Right atrium auricular region (tissue), 2 donors: ENCODE measurements around the gene HORMAD1. TPM values are rescaled to one million over a fixed set of nuclear protein-coding genes. Genes with fewer than 3 reads are reported as not detected.

Experiments used
- DNase-seq: peaks from one replicate; pipeline ENCODE4 v3.0.0-alpha.2; 2019; ENCODE audit warnings: low spot score
- H3K27ac ChIP-seq, 2 donors: fragments of 200-600 bp; sonication (generic); 1 replicate in 1 of 2; 2 replicates in 1 of 2; pipeline ENCODE4 v1.5.1; 2016 to 2019
- H3K27me3 ChIP-seq, 2 donors: fragments of 200-600 bp; sonication (generic); one replicate each; pipeline versions ENCODE4 v1.5.1 to v1.6.0; 2017 to 2019
- H3K36me3 ChIP-seq: fragments of 200-600 bp; sonication (generic); one replicate; pipeline ENCODE4 v1.5.1; 2016
- H3K4me1 ChIP-seq, 2 donors: fragments of 200-600 bp; sonication (generic); one replicate each; pipeline versions ENCODE4 v1.5.1 to v1.6.0; 2017 to 2019
- H3K4me3 ChIP-seq, 2 donors: fragments of 200-600 bp; sonication (generic); 1 replicate in 1 of 2; 2 replicates in 1 of 2; pipeline ENCODE4 v1.5.1; 2017 to 2019; ENCODE audit warnings: mild to moderate bottlenecking in 1 of 2, moderate library complexity in 1 of 2
- H3K9me3 ChIP-seq, 2 donors: fragments of 200-600 bp; sonication (generic); one replicate each; pipeline ENCODE4 v1.5.1; 2019
- total RNA-seq, 2 donors: library from RNA; depleted of rRNA; stranded (reverse); fragments of >200 nt; gene quantifications; one replicate each; pipeline ENCODE4 v1.1.0, GENCODE V29; 2016
- TF ChIP-seq, protein P1 (sequence below), 2 donors: fragments of 200-600 bp; sonication (generic); IDR thresholded peaks; one replicate each; pipeline ENCODE4 v1.5.1; 2019; ENCODE audit warnings: antibody characterized with exemption in 2 of 2

The HORMAD1 gene
- total RNA-seq, 2 donors from 2014 or later: 0.31 TPM; not detected in 1

DNA sequence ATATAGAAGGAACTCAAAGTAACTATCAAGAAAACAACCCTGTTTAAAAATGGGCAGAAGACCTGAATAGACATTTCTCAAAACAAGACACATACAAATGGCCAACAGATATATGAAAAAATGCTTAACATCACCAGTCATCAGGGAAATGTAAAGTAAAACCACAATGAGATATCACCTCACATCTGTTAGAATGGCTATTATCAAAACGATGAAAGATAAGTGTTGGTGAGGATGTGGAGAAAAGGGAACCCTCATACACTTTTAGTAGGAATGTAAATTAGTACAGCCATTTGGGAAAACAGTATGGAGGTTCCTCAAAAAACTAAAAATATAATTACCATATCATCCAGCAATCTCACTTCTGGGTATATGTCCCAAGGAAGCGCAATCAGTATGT lies 41.9 kb upstream of the HORMAD1 start:
- H3K27me3 ChIP-seq: no peaks in the 10 kb centered on the region
- H3K4me1 ChIP-seq: no peaks in the 10 kb centered on the region
- H3K4me3 ChIP-seq: no peak overlapping the region
- no peak for DNase-seq
- TF ChIP-seq, protein P1, sequence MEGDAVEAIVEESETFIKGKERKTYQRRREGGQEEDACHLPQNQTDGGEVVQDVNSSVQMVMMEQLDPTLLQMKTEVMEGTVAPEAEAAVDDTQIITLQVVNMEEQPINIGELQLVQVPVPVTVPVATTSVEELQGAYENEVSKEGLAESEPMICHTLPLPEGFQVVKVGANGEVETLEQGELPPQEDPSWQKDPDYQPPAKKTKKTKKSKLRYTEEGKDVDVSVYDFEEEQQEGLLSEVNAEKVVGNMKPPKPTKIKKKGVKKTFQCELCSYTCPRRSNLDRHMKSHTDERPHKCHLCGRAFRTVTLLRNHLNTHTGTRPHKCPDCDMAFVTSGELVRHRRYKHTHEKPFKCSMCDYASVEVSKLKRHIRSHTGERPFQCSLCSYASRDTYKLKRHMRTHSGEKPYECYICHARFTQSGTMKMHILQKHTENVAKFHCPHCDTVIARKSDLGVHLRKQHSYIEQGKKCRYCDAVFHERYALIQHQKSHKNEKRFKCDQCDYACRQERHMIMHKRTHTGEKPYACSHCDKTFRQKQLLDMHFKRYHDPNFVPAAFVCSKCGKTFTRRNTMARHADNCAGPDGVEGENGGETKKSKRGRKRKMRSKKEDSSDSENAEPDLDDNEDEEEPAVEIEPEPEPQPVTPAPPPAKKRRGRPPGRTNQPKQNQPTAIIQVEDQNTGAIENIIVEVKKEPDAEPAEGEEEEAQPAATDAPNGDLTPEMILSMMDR (IDR thresholded peaks at IDR 0.05): no peak
- no peak overlapping the region for H3K27ac ChIP-seq
- H3K9me3 ChIP-seq: no peaks in the 10 kb centered on the region
- H3K36me3 ChIP-seq: no peaks in the 10 kb centered on the region

DNA sequence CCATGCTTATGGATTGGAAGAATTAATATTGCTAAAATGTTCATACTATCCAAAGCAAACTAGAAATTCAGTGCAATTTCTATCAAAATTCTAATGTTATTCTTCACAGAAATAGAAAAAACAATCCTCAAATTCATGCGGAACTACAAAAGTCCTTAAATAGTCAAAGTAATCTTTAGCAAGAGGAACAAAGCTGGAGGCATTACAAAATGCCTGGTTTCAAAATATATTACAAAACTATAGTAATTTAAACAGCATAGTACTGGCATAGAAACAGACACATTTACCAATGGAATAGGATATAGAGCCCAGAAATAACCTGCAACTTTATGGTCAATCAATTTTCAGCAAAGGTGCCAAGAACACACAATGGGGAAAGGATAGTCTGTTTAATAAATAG lies 41.1 kb upstream of the HORMAD1 start:
- H3K9me3 ChIP-seq: no peaks in the 10 kb centered on the region
- no peak for DNase-seq
- TF ChIP-seq, protein P1 (IDR thresholded peaks at IDR 0.05): no peak
- no peaks in the 10 kb centered on the region for H3K36me3 ChIP-seq
- H3K27me3 ChIP-seq: no peaks in the 10 kb centered on the region
- H3K27ac ChIP-seq: no peak overlapping the region
- H3K4me1 ChIP-seq: no peaks in the 10 kb centered on the region
- H3K4me3 ChIP-seq: no peak overlapping the region

DNA sequence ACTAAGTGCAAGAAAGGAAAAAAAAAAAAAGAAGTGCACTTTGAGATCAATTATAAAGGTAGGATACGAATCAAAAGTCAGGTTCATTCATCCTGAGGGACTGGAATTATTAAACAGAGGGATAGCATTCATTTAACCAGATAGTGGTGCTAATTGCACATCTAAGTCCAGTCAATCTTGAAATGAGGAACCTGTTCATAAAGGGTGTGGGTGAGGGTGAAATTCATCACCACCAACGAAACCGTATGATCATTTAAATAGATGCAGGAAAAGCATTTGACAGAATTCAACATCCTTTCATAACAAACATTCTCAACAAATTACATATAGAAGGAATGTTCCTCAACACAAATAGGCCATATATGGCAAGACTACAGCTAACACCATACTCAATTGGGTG lies 39.3 kb upstream of the HORMAD1 start:
- TF ChIP-seq, protein P1 (IDR thresholded peaks at IDR 0.05): no peak
- no peak for DNase-seq
- H3K9me3 ChIP-seq: no peaks in the 10 kb centered on the region
- H3K27me3 ChIP-seq: no peaks in the 10 kb centered on the region
- no peaks in the 10 kb centered on the region for H3K36me3 ChIP-seq
- H3K4me3 ChIP-seq: no peak overlapping the region
- H3K27ac ChIP-seq: no peak overlapping the region
- H3K4me1 ChIP-seq: no peaks in the 10 kb centered on the region

DNA sequence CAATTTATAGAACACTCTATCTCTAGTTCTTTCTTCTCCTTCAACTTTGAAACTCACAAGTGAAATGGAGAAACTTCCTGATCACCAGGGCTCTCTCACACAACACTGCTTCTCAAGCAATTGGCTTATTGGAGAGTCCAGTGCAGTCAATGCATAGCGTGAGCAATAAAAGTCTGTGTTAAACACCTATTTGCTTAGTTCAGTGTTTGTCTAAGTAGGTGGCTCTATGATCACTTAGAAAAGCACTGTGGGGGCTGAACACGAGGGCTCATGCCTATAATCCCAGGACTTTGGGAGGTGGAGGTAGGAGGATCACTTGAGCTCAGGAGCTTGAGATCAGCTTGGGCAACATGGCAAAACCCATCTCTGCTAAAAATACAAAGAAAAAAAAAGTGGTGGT lies 32.7 kb upstream of the HORMAD1 start:
- no peaks in the 10 kb centered on the region for H3K4me1 ChIP-seq
- TF ChIP-seq, protein P1 (IDR thresholded peaks at IDR 0.05): no peak
- H3K27me3 ChIP-seq: no peaks in the 10 kb centered on the region
- no peak for DNase-seq
- H3K36me3 ChIP-seq: peaks cover 3% of the 10 kb centered on the region
- H3K27ac ChIP-seq: no peak overlapping the region
- H3K9me3 ChIP-seq: no peaks in the 10 kb centered on the region
- H3K4me3 ChIP-seq: no peak overlapping the region

DNA sequence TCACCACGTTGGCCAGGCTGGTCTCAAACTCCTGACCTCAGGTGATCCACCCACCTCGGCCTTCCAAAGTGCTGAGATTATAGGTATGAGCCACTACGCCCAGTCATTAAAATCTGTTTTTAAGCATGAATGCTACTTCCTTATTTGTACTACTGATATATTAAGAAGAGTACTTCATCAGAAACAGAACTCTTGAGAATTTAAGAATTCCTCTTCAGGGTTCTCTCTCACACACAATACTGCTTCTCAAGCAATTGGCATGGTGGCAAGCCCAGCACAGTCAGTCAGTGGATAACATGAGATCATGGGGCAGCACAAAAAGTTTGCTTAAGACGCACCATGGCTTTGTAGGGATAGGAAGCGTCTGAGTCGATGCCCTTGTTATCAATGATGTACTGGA lies 30.7 kb upstream of the HORMAD1 start:
- TF ChIP-seq, protein P1 (IDR thresholded peaks at IDR 0.05): no peak
- Histone ChIP-seq H3K27ac (no peak overlapping the region), H3K36me3 (peaks cover 3% of the 10 kb centered on the region)

DNA sequence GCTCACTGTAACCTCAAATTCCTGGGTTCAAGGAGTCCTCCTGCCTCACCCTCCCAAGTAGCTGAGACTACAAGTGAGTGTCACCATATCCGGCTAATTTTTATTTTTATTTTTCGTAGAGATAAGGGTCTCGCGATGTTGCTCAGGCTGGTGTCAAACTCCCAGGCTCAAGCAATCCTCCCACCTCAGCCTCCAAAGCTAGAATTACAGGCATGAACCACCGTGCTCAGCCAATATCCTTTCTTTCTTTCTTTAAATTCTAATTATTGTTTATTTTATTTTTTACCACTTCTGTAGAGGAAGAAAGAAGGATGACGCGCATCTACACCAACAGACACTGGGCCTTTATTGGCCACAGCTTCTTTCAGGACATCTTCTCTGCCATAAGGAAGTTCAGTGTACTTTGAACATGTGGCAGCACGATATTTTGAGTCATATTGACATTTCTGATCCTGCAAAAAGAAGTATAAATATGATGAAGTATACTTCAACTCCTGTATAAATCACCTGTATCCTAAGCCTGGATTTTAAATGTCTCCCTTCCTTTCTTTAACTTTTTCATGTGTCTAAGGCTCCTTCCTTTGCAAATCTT lies 29.1 kb upstream of the HORMAD1 start:
- Histone ChIP-seq H3K27ac (no peak overlapping the region), H3K36me3 (peaks cover 3% of the 10 kb centered on the region), H3K27me3 (no peaks in the 10 kb centered on the region), H3K4me3 (no peak overlapping the region), H3K4me1 (no peaks in the 10 kb centered on the region), H3K9me3 (no peaks in the 10 kb centered on the region)
- DNase-seq: no peak
- TF ChIP-seq, protein P1 (IDR thresholded peaks at IDR 0.05): no peak

More for the DNA sequence above, 30.7 kb upstream of the HORMAD1 start:
- Histone ChIP-seq H3K27me3 (no peaks in the 10 kb centered on the region), H3K4me1 (no peaks in the 10 kb centered on the region), H3K9me3 (no peaks in the 10 kb centered on the region), H3K4me3 (no peak overlapping the region)
- DNase-seq: no peak
